GM18868 (cell line): ENCODE results near the gene VDR.

Source experiments
- ATAC-seq: cut with Tn5 transposase; IDR thresholded peaks from one replicate; pipeline ENCODE4 v1.9.1; 2021; ENCODE audit warnings: mild to moderate bottlenecking, moderate library complexity; ENCODE audit not compliant: unreplicated experiment

Gene VDR

DNA sequence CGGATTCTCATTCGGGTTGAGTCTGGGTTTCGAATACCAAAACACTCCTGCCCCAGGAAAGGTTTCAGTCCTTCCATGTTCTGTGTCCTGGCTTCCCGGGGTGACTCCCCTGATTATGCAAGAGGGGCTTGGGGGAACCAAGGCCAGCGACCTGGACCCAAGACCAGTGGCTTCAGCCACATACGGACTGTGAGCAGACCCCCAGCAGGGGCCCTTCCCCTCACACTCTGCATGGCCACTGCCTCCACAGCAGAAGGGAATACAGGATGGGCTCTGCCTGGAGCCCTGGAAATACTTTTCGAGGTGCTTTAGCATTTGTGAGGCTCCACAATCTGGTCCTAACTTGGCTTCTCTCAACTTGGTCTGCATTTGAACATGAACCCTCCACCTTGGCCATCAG lies 104.2 kb downstream of the VDR start:
- no peak for ATAC-seq

DNA sequence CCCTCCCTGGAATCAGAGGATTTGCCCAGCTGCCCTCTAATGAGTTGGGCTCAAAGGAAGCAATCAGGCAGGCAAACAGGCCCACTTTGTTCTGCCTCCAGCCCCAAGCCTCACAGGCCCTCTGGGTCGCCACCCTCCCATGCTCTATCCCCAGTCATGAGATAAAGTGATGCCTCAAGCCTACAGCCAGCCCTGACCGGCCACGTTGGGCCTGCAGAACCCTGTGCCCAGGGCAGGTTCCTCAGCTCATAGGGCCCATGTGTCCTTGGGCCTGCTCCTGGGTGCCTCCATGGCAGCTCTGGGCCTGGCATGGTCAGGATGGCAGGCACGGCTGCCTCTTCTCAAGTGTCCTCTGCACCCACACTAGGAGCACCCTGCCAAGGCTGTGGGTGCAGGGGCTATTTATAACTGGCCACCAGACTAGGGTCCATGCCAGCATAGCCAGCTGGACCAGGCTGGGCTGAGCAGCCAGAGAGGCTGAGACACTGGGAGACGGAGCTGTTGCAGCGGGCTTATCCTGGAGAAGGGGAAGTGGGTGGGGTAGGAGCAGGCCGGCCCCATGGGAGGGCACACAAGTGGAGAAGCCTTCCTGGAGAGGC lies 105.3 kb downstream of the VDR start:
- no peak for ATAC-seq

- ATAC-seq = no peak
Observed at GRCh38 chr12:47798382-47798948, 106.3 kb downstream of the VDR start.

DNA sequence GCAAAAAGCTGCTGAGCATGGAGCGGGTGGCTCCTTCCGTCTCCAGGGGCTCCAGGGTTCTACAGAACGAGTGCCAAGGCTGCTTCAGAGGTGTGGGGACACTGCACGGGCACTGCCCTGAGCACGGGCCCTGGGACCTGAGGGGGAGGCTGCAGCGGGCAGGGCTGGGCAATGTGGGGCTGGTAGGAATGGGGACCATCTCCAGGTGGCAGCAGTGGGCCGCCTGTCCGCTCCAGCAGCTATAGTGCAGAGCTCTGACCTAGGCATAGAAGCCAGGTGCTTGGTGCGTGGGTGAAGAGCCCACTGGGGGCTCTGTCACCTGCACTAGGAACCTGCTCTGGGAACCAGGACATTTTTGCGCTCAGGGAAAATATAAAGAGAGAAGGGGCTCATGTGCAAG lies 107.4 kb downstream of the VDR start:
- peak; percentile 71 for ATAC-seq

DNA sequence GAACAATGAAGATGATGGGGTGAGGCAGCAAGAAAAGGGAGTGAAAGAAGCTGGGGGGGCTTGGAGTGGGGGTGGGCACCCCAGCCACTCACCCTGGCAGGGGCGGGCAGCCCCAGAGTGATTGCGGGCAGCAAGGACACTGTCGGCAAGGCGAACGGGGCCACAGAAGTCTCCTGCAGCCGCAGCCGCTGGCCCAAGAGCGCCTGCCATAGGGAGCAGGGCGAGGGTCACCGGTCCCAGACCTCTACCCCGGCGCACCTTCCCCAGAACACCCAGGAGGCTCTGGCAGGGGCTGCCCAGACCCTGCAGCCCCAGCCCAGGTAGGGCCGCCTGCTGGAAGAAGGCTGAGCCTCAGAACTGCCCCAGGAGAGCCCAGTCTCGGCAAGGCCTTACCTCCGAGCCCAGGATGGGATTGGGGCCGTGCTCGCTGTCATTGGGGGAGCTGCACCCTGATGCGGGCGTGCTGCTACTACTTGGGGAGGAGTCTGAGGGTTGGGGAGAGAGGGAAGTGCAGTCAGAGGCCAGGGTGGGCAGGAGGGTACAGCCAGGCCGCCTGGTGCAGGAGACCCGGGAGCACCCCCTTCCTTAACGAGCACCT lies 108.9 kb downstream of the VDR start:
- ATAC-seq = no peak

- ATAC-seq = no peak
Observed at GRCh38 chr12:47795121-47795813, 109.5 kb downstream of the VDR start.

DNA sequence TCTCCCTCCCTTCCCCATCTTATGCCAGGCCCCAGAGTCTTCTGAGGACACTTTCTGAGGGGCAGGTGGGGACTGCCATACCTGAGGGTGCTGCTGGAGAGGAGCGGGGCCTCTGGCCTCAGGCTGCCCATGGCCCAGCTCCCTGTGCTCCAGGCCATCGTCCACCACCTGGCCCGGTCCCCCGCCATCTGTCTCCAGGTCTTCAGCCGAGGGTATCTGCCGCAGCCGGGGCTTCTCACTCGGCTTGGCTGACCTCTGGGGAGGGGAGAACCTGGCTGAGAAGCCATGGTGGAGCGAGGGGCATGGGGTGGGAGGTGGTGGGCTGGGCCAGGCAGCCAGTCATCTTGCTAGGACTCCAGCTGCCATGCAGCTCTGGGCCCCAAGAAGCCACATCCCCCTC lies 110.1 kb downstream of the VDR start:
- ATAC-seq = no peak

DNA sequence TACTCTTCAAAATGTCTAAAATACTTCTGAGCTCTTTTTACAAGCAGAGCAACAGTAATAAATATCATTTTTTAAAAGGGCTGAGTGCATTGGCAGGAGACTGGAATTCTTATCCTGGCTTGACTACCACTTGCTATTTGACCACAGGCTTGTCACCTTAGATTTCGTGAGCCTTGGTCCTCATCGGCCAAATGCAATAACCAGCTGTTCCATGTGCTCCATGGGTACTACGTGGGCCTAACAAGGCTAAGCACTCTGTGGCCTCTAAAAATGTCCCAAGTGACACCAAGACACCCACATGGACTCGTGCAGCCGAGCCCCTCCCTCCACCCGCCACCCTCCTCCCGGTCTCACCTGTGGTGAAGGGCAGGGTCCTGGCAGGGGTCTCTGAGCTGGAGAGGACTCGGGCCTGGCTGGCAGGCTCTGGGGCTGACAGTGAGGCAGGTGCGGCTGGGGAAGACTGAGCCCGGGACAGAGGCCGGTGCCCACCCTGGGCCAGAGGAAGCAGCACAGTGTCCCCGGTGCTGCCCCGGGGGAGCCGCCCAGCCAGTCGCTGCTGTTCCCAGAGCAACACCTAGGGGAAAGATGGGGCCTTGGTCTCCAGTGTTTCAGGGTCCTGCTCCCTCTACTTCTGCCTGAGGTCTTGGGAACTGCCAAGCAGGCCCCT lies 111.6 kb downstream of the VDR start:
- ATAC-seq = no peak

- no peak for ATAC-seq
Observed at GRCh38 chr12:47791874-47792273, 112.9 kb downstream of the VDR start.
